Endodermal cell (in vitro differentiated cells): ENCODE results near the gene SRMS. TPM values are rescaled to one million over a fixed set of nuclear protein-coding genes. Genes with fewer than 3 reads are reported as not detected.
A peak's percentile ranks its signal among the peaks of the same experiment; 100 is the strongest.

Experiments
- DNase-seq: peaks from one replicate; pipeline ENCODE4 v3.0.0-alpha.2; 2017
- H3K27ac ChIP-seq: 2 replicates; pipeline ENCODE4 v1.5.1; 2013; ENCODE audit warnings: mild to moderate bottlenecking, low read depth, low read length, moderate library complexity
- H3K27me3 ChIP-seq: 2 replicates; pipeline ENCODE4 v1.6.1; 2013; ENCODE audit warnings: mild to moderate bottlenecking, low read length, moderate library complexity; ENCODE audit not compliant: insufficient read depth, control insufficient read depth, poor library complexity, severe bottlenecking
- H3K36me3 ChIP-seq: 2 replicates; pipeline ENCODE4 v1.7.0; 2013; ENCODE audit warnings: mild to moderate bottlenecking, low read length, moderate library complexity; ENCODE audit not compliant: control insufficient read depth, insufficient read depth
- H3K4me1 ChIP-seq: one replicate; pipeline ENCODE4 v1.7.0; 2013; ENCODE audit warnings: low read length; ENCODE audit not compliant: control insufficient read depth, insufficient read depth
- H3K4me3 ChIP-seq: 2 replicates; pipeline ENCODE4 v1.5.1; 2013; ENCODE audit warnings: mild to moderate bottlenecking, low read length, moderate library complexity
- H3K9ac ChIP-seq: 2 replicates; pipeline ENCODE4 v1.6.1; 2013; ENCODE audit warnings: mild to moderate bottlenecking, low read length, moderate library complexity; ENCODE audit not compliant: poor library complexity, severe bottlenecking; ENCODE audit errors: extremely low read depth
- H3K9me3 ChIP-seq: 2 replicates; pipeline ENCODE4 v1.6.1; 2013; ENCODE audit warnings: mild to moderate bottlenecking, low read length, moderate library complexity; ENCODE audit not compliant: control insufficient read depth
- H3K27ac Mint-ChIP-seq: 2 replicates; pipeline ENCODE4 v1.8.0; 2020; ENCODE audit warnings: mixed read lengths
- H3K27me3 Mint-ChIP-seq: 2 replicates; pipeline ENCODE4 v1.8.0; 2021; ENCODE audit warnings: mild to moderate bottlenecking, mixed read lengths; ENCODE audit not compliant: insufficient read depth
- H3K36me3 Mint-ChIP-seq: 2 replicates; pipeline ENCODE4 v1.8.0; 2020; ENCODE audit warnings: low read depth, mixed read lengths
- H3K4me1 Mint-ChIP-seq: 2 replicates; pipeline ENCODE4 v1.8.0; 2020; ENCODE audit warnings: mixed read lengths
- H3K4me3 Mint-ChIP-seq: 2 replicates; pipeline ENCODE4 v1.8.0; 2020; ENCODE audit warnings: mild to moderate bottlenecking, moderate library complexity, mixed read lengths
- H3K9me3 Mint-ChIP-seq: 2 replicates; pipeline ENCODE4 v1.8.0; 2020; ENCODE audit warnings: mild to moderate bottlenecking, mixed read lengths
- CTCF ChIP-seq: fragments of 200-600 bp; sonication (generic); conservative IDR thresholded peaks from 2 replicates; pipeline ENCODE4 v1.5.0; 2021; ENCODE audit warnings: antibody characterized with exemption, mild to moderate bottlenecking
- WGBS, 2 experiments: methylation state at CpG; one replicate each; pipeline versions ENCODE4 v1.1.5 to v1.1.7; 2013; ENCODE audit warnings: missing lambda C conversion rate in 2 of 2, mixed read lengths in 1 of 2; ENCODE audit not compliant: insufficient coverage in 1 of 2, insufficient read length in 1 of 2; 5-methylcytosine and 5-hydroxymethylcytosine counted together
- total RNA-seq, 2 donors: library from RNA; stranded (reverse); fragmentation: NEBNext Ultra II Directional in 1 of 2; extraction: Animal tissue kit (Norgen Biotek cat#: 25700) in 1 of 2; gene quantifications; 2 replicates in 1 of 2; 3 replicates in 1 of 2; pipeline ENCODE4 v1.2.1, GENCODE V29; 2021

SRMS gene
- total RNA-seq, 2 donors from 2014 or later = not detected

GRCh38 chr20:63538204-63539091 is 9.1 kb downstream of the SRMS start:
- no peak overlapping the region for H3K27ac Mint-ChIP-seq
- no peaks in the 10 kb centered on the region for H3K36me3 Mint-ChIP-seq
- H3K36me3 ChIP-seq = no peaks in the 10 kb centered on the region
- DNase-seq = no peak
- peak overlapping the region; percentile 41 for H3K4me3 Mint-ChIP-seq
- no peak overlapping the region for H3K27ac ChIP-seq
- peak; percentile 49 for TF ChIP-seq CTCF
- no peaks in the 10 kb centered on the region for H3K9me3 ChIP-seq
- no peak overlapping the region for H3K4me3 ChIP-seq
- 68 to 87% methylated on average over 10 to 23 of the region's 27 CpGs for WGBS, 2 experiments
- H3K27me3 Mint-ChIP-seq = no peaks in the 10 kb centered on the region
- H3K9me3 Mint-ChIP-seq = no peaks in the 10 kb centered on the region
- H3K9ac ChIP-seq = no peak overlapping the region
- H3K4me1 ChIP-seq = no peaks in the 10 kb centered on the region
- H3K4me1 Mint-ChIP-seq = no peaks in the 10 kb centered on the region
- no peaks in the 10 kb centered on the region for H3K27me3 ChIP-seq

GRCh38 chr20:63537525-63538203 is 9.9 kb downstream of the SRMS start:
- peak; percentile 95 for DNase-seq
- no peak overlapping the region for H3K27ac ChIP-seq
- no peak overlapping the region for H3K4me3 ChIP-seq
- H3K4me1 ChIP-seq = no peaks in the 10 kb centered on the region
- Mint-ChIP-seq H3K4me3 (peak overlapping the region; percentile 41), H3K27me3 (no peaks in the 10 kb centered on the region), H3K4me1 (no peaks in the 10 kb centered on the region), H3K9me3 (no peaks in the 10 kb centered on the region), H3K27ac (no peak overlapping the region), H3K36me3 (no peaks in the 10 kb centered on the region)
- no peaks in the 10 kb centered on the region for H3K27me3 ChIP-seq
- no peak overlapping the region for H3K9ac ChIP-seq
- H3K36me3 ChIP-seq = no peaks in the 10 kb centered on the region
- no peaks in the 10 kb centered on the region for H3K9me3 ChIP-seq
- peak; percentile 99 for TF ChIP-seq CTCF
- 33 to 38% methylated on average over 20 to 34 of the region's 34 CpGs for WGBS, 2 experiments

GRCh38 chr20:63536997-63537524 is 10.5 kb downstream of the SRMS start, which contains the start of gene PTK6:
Gene PTK6, minus strand, starts transcription at chr20:63537376. Its CDS starts 62 bp downstream, at chr20:63537314.
- no peak for DNase-seq
- Mint-ChIP-seq H3K27ac (no peak within 1 kb of the TSS), H3K36me3 (no peaks in the 10 kb centered on the region), H3K27me3 (no peaks in the 10 kb centered on the region), H3K4me1 (no peaks in the 10 kb centered on the region), H3K9me3 (no peaks in the 10 kb centered on the region), H3K4me3 (peak within 1 kb of the TSS; percentile 41)
- TF ChIP-seq CTCF = no peak
- Histone ChIP-seq H3K27me3 (no peaks in the 10 kb centered on the region), H3K27ac (no peak within 1 kb of the TSS), H3K9me3 (no peaks in the 10 kb centered on the region), H3K4me3 (no peak within 1 kb of the TSS), H3K36me3 (no peaks in the 10 kb centered on the region), H3K4me1 (no peaks in the 10 kb centered on the region), H3K9ac (no peak within 1 kb of the TSS)
- WGBS, 2 experiments = 94 to 97% methylated on average over 8 to 29 of the region's 29 CpGs
